ENCODE data around the gene ZP4.

The ZP4 gene

DNA sequence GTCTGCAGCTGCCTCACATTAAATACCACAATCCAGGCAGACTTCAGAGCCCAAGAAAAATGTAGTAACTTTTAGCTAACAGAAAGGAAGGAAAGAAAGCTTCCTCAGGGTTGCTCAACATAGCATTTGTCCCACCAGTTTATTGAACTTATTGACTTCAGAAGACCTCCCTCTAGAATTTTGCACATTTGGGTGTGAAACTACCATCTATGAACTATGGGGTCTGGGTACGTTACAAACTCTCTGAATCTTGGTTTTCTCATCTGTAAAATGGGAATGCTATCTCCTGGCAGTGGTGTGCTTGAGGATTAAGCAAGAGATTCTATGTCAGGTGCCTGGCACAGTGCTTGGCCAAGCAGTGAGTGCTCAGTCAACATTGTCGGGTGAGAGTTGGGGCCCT, at the start of gene ZP4:
TSS of gene ZP4 (minus strand) at position 101 of the 400 bp plus-strand sequence. CDS start 287 bp downstream, outside the sequence.
- in situ Hi-C loops (cut with HindIII; ENCODE audit: low pct_ligation_motif_present, low pct_unique_long_range_greater_than_20kb, low sequenced_read_pairs) = no loop called here
- no peak for DNase-seq

DNA sequence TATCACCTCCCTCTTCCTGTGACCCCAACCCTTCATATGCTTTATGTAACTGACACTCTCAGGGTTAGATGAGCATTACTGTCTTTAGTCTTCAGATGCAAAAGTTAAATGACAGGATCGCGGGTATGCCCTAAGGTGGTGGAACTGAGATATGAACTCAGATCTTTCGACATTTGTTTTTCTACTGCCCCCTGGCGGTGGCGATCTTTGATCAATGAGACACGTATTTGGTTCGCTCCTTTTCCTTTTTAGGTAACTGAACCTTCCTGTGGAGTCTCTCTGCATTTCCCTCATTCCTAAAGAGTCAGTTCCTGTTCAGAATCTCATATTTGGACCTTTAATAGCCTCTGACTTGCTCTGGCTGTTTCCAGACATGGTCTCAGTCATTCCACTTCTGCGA, 47.8 kb upstream of the ZP4 start:
- in situ Hi-C loops (cut with HindIII; ENCODE audit: low pct_ligation_motif_present, low pct_unique_long_range_greater_than_20kb, low sequenced_read_pairs) = no loop called here
- DNase-seq = no peak

- in situ Hi-C loops (cut with HindIII; ENCODE audit: low pct_ligation_motif_present, low pct_unique_long_range_greater_than_20kb, low sequenced_read_pairs) = no loop called here
- DNase-seq = no peak
These were observed 47.3 kb upstream of the ZP4 start for GRCh38 chr1:237938068-237938467.

DNA sequence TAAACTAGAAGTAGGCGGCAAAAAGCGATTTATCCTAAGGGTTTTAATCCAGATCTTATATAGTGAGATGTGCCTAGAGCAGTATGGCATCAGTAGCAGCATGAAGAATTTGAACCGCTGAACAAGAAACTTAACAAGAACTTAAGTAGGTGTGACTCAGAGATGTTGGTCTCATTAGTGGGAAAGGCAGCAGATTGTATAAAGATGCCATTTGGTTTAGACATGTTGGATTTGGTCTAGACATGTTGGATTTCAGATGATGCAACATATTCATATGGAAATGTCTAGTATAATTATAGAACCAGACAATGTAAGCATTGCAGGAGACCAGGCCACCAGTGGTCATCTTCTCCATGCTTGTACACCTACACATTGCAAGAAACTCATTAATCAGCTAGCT, 42.1 kb upstream of the ZP4 start:
- in situ Hi-C loops (cut with HindIII; ENCODE audit: low pct_ligation_motif_present, low pct_unique_long_range_greater_than_20kb, low sequenced_read_pairs) = no loop called here
- DNase-seq = no peak

GRCh38 chr1:237931581-237931980, 40.9 kb upstream of the ZP4 start:
- DNase-seq = no peak
- in situ Hi-C loops (cut with HindIII; ENCODE audit: low pct_ligation_motif_present, low pct_unique_long_range_greater_than_20kb, low sequenced_read_pairs) = no loop called here

GRCh38 chr1:237927198-237927597, 36.5 kb upstream of the ZP4 start:
- no peak for DNase-seq
- in situ Hi-C loops (cut with HindIII; ENCODE audit: low pct_ligation_motif_present, low pct_unique_long_range_greater_than_20kb, low sequenced_read_pairs) = no loop called here

DNA sequence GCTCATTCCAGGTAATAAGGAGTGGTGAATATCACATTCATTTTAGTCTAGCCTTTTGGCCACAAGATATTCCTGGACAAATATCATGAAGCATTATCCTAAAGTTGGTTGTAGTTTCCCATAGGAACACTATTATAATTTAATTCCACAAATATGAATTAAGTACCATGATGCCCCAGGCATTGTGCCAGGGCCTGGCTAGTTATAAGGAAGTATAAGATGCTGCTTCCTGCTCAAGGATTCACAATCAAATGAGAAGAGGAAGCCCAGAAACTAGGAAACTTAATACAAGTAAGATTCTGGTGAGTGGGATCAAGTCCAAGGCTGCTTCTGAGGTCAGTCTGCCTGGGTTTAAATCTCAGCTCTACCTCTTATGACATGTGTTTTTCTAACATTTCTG, 30.6 kb upstream of the ZP4 start:
- DNase-seq = no peak
- in situ Hi-C loops (cut with HindIII; ENCODE audit: low pct_ligation_motif_present, low pct_unique_long_range_greater_than_20kb, low sequenced_read_pairs) = no loop called here

DNA sequence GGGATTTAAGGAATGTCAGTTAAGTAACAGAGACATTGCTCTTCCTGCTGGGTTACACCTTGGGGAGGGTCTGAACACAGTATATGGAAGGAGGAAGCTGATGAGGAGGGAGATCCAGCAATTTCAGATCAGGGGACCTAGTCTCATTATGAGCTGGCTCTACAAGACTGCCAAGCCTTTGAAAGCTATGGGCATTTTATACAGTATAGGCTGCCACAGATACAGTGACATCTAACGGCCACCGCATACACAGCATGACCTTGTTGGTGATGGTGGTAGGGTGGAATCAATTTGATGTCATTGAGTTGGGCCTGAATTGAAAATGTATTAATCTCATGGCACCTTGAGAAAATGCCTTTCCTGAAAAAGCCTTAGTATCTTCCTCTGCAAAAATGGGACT, 22.6 kb upstream of the ZP4 start:
- DNase-seq = no peak

DNA sequence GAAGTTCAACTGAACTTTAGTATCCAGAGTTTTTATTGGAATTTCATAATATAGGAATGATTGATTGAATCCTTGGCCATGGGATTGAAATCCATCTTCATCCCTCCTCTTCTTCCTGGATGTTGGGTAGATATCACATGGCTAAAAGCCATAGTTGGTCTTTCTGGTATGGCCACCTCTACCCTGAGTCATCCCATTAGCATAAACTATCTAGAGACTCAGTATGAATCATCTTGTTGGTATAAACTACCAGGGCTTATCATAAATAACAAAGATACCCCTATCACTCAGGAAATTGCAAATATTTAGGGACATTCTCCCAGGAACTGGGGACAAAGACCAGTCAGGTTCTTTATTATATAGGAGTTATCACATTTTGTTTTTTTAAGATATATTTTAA, 21.2 kb upstream of the ZP4 start:
- no peak for DNase-seq
- in situ Hi-C loops (cut with HindIII; ENCODE audit: low pct_ligation_motif_present, low pct_unique_long_range_greater_than_20kb, low sequenced_read_pairs) = no loop called here

More for the DNA sequence above, 22.6 kb upstream of the ZP4 start:
- in situ Hi-C loops (cut with HindIII; ENCODE audit: low pct_ligation_motif_present, low pct_unique_long_range_greater_than_20kb, low sequenced_read_pairs) = no loop called here

DNA sequence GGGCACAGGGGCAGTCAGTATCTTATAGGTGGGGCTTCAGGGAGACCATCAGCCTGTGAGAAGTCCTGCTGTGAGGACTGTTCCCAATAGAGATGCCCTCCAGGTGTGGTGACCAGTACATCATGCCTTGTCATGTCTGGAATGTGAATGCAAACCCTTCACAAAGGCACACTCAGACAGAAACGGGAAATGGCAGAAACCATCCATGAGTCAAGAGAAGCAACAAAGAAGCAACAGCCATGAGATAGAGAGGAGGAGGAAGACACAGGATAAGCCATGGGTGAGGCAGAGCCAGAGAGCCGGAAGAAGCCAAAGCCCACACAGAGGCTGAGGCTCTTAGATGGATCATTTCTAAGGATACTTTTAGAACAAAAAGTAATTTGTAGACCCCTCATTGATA, 20.1 kb upstream of the ZP4 start:
- in situ Hi-C loops (cut with HindIII; ENCODE audit: low pct_ligation_motif_present, low pct_unique_long_range_greater_than_20kb, low sequenced_read_pairs) = no loop called here
- DNase-seq = no peak

DNA sequence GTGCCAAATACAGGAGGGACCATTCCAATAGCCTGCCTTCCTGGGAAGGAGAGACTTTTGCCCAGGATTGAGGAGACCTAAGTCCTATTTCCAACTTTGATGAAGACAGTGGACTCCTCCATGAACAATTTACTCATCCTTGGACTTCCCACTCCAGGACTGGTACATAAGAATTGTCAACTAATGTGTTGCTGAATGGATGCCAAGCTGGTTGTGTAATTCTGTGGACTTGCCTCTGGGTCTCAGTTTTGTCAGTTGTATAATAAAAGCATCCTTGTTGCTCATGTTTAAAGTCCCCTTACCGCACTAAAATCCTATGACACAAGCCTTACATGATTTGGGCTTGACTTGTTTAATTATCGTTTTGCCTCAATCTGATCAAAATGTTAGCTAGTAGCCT, 13.2 kb upstream of the ZP4 start:
- in situ Hi-C loops (cut with HindIII; ENCODE audit: low pct_ligation_motif_present, low pct_unique_long_range_greater_than_20kb, low sequenced_read_pairs) = no loop called here
- no peak for DNase-seq

GRCh38 chr1:237902960-237903743, 12.4 kb upstream of the ZP4 start:
- DNase-seq = no peak
- in situ Hi-C loops (cut with HindIII; ENCODE audit: low pct_ligation_motif_present, low pct_unique_long_range_greater_than_20kb, low sequenced_read_pairs) = no loop called here

DNA sequence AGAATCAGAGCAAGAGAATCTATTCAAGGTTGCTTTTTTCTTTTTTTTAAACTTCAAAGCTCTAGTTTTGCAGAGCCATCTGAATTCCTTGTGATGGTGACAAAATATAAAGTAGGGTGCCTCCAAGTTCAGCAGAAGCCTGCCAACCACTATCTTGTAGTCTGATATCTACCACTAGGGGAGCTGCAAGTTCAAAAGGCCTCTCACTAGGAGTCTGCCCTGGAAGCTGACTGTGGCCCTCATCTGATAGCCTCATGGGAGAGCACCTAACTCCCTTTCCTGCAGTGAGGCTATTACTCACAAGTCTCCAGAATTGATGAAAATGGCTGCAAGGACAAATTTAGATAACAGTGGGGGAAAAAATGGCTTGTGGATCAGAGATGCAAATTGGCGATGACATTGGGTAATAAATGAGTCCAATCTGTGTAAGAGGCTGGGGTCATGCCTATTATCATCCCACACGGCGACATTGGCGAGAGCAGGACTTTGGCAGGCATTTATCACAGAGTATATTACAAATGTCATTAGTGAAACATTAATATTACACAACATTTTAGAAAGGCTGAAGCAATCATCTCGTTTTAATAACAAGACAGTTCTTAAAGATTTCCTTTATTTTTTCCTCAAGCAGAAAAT, 10.7 kb upstream of the ZP4 start:
- in situ Hi-C loops (cut with HindIII; ENCODE audit: low pct_ligation_motif_present, low pct_unique_long_range_greater_than_20kb, low sequenced_read_pairs) = no loop called here
- DNase-seq = peak; percentile 71

DNA sequence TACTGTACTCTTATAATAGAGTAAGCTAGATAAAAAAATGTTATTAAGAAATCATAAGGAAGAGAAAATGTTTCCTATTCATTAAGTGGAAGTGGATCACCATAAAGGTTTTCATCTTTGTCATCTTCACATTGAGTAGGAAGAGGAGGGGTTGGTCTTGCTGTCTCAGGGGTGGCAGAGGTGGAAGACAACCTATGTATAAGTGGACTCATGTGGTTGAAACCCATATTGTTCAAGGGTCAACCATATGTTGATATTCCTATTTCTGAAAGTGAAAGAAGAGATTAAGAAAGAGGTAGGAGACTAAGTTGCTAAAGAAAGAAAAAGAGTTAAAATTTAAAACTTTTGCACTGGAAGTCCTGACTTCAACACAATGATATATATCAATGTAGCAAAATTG, 4.9 kb upstream of the ZP4 start:
- in situ Hi-C loops (cut with HindIII; ENCODE audit: low pct_ligation_motif_present, low pct_unique_long_range_greater_than_20kb, low sequenced_read_pairs) = no loop called here
- DNase-seq = no peak

DNA sequence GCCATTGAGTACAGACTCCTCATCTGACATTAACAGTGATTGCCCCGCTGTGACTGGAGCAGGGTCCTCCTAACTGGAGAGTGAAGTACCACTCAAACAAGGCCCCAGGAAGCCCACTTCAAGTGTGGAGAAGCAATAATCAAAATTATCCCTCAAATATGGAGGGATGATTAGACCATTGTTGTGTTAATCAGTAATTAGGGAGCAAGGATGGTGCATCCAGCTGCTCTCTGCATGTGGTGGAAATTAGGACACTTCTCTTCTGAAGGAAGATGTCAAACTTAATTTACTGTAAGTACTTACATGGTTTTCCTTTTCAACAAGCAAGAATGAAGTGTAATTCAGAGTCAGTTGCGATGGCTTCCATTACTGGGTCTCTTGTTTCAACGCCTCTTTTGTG, 3.4 kb upstream of the ZP4 start:
- in situ Hi-C loops (cut with HindIII; ENCODE audit: low pct_ligation_motif_present, low pct_unique_long_range_greater_than_20kb, low sequenced_read_pairs) = no loop called here
- no peak for DNase-seq

- in situ Hi-C loops (cut with HindIII; ENCODE audit: low pct_ligation_motif_present, low pct_unique_long_range_greater_than_20kb, low sequenced_read_pairs) = no loop called here
- no peak for DNase-seq
These were observed 1.3 kb upstream of the ZP4 start for GRCh38 chr1:237891979-237892378.

- no peak for DNase-seq
- in situ Hi-C loops (cut with HindIII; ENCODE audit: low pct_ligation_motif_present, low pct_unique_long_range_greater_than_20kb, low sequenced_read_pairs) = no loop called here
These were observed 544 bp upstream of the ZP4 start for GRCh38 chr1:237891266-237891665.

- DNase-seq = no peak
- in situ Hi-C loops (cut with HindIII; ENCODE audit: low pct_ligation_motif_present, low pct_unique_long_range_greater_than_20kb, low sequenced_read_pairs) = no loop called here
These were observed 306 bp downstream of the ZP4 start for GRCh38 chr1:237890416-237890815.

GRCh38 chr1:237888143-237888542, 2.6 kb downstream of the ZP4 start:
- no peak for DNase-seq
- in situ Hi-C loops (cut with HindIII; ENCODE audit: low pct_ligation_motif_present, low pct_unique_long_range_greater_than_20kb, low sequenced_read_pairs) = no loop called here

GRCh38 chr1:237887542-237887941, 3.2 kb downstream of the ZP4 start:
- DNase-seq = no peak
- in situ Hi-C loops (cut with HindIII; ENCODE audit: low pct_ligation_motif_present, low pct_unique_long_range_greater_than_20kb, low sequenced_read_pairs) = no loop called here
